Smooth muscle cell (in vitro differentiated cells): ENCODE measurements around the gene UTP4. TPM values are rescaled to one million over a fixed set of nuclear protein-coding genes. Genes with fewer than 3 reads are reported as not detected.

Experiments used
- DNase-seq: peaks from one replicate; lab custom pipeline; 2025; ENCODE audit not compliant: unreplicated experiment; lab: John Stamatoyannopoulos, UW
- H2AFZ ChIP-seq: fragments of 200-600 bp; sonication (generic); 2 replicates; pipeline ENCODE4 v1.6.0; 2016; ENCODE audit warnings: antibody characterized with exemption, low read depth, mild to moderate bottlenecking
- H3F3A ChIP-seq: fragments of 200-600 bp; sonication (generic); 2 replicates; pipeline ENCODE4 v1.6.0; 2017; ENCODE audit warnings: antibody characterized with exemption, low read depth
- H3K27ac ChIP-seq: fragments of 200-600 bp; sonication (generic); 2 replicates; pipeline ENCODE4 v1.5.1; 2016; ENCODE audit warnings: low read depth, mild to moderate bottlenecking
- H3K27me3 ChIP-seq: fragments of 200-600 bp; sonication (generic); 2 replicates; pipeline ENCODE4 v1.6.1; 2016; ENCODE audit warnings: low read depth, mild to moderate bottlenecking
- H3K36me3 ChIP-seq: fragments of 200-600 bp; sonication (generic); 2 replicates; pipeline ENCODE4 v1.5.1; 2016; ENCODE audit warnings: low read depth
- H3K4me1 ChIP-seq: fragments of 200-600 bp; sonication (generic); 2 replicates; pipeline ENCODE4 v1.5.1; 2016; ENCODE audit warnings: low read depth
- H3K4me2 ChIP-seq: fragments of 200-600 bp; sonication (generic); 2 replicates; pipeline ENCODE4 v1.6.0; 2016; ENCODE audit warnings: mild to moderate bottlenecking
- H3K4me3 ChIP-seq: fragments of 200-600 bp; sonication (generic); 2 replicates; pipeline ENCODE4 v1.5.1; 2016; ENCODE audit warnings: mild to moderate bottlenecking
- H3K79me2 ChIP-seq: fragments of 200-600 bp; sonication (generic); 2 replicates; pipeline ENCODE4 v1.6.0; 2016; ENCODE audit warnings: low read depth, mild to moderate bottlenecking
- H3K9ac ChIP-seq: fragments of 200-600 bp; sonication (generic); 2 replicates; pipeline ENCODE4 v1.6.0; 2016; ENCODE audit warnings: low read depth
- H3K9me3 ChIP-seq: fragments of 200-600 bp; sonication (generic); replicated peaks from 2 replicates; pipeline ENCODE4 v1.5.1; 2016; ENCODE audit warnings: low read depth
- H4K20me1 ChIP-seq: fragments of 200-600 bp; sonication (generic); 2 replicates; pipeline ENCODE4 v1.6.0; 2016; ENCODE audit warnings: low read depth
- WGBS: methylation state at CpG from one replicate; pipeline ENCODE4 v1.1.7; 2016; ENCODE audit warnings: low lambda C conversion rate; 5-methylcytosine and 5-hydroxymethylcytosine counted together
- polyA plus RNA-seq: library from polyadenylated mRNA; unstranded; fragments of >200 nt; fragmentation: Nextera tagmentation; extraction: Ambion mirVana; gene quantifications from 2 replicates; pipeline ENCODE4 v1.2.1, GENCODE V29; 2016
- total RNA-seq: library from RNA; depleted of rRNA; stranded (reverse); fragments of >200 nt; gene quantifications from 2 replicates; pipeline ENCODE4 v1.2.3, GENCODE V29; 2014
- TF ChIP-seq, protein P1 (sequence below): fragments of 200-600 bp; sonication (generic); IDR thresholded peaks from 2 replicates; pipeline ENCODE4 v1.5.1; 2017; ENCODE audit warnings: borderline replicate concordance, mild to moderate bottlenecking, antibody characterized with exemption; ENCODE audit not compliant: insufficient read depth, poor library complexity, severe bottlenecking

Gene UTP4
- 13.8 and 20.4 TPM in 2 replicates for total RNA-seq
- polyA plus RNA-seq, result 29.0 and 32.8 TPM in 2 replicates

DNA sequence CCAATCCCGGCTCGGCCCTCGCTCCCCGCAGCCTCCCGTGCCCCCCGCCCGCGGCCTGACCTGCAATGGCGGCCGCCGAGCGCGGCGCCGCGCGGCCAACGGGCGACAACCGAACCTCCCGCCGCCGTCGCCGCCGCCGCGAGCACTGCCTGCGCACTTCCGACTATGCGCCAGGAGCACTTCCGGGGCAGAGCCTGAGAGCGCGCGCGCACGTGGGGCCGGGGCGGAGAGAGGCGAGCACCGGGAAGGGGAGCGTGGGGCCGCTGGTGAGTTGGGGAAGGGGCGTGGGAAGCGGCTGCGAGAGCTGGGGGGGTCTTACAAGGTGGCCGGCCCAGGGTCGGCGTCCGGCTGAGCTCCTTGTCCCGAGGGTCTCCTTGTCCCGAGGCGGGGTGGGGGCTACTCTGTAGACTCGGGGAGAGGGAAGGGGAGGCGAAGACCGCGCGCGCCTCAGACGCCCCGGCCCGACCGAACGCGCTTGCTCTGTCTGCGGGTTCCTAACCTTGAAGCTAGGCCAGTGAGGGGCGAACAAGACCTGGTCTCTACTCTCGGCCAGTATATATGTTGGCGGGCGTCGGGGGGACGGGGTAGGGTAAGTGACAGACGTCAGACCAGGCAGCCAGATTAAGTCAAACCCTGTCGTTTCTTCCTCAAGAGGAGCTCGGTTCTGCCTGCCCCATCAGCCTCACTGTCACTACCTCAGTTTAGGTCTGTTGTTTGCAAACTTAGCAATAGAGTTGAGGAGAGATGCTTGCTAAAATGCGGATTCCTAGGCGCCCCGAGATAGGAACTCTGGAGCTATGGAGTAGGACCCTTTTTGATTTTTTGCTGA, at the start of gene UTP4, which contains the start of gene CHTF8:
TSS of gene UTP4 (plus strand) at position 226 of the 829 bp plus-strand sequence. CDS start 811 bp downstream, outside the sequence.
TSS of gene CHTF8 (minus strand) at position 165 of the 829 bp plus-strand sequence. CDS start 11,130 bp downstream, outside the sequence.
- Histone ChIP-seq H3F3A (no peaks in the 10 kb centered on the region), H3K9me3 (no peaks in the 10 kb centered on the region), H3K4me2 (peak within 1 kb of the TSS; percentile 90), H3K27me3 (no peaks in the 10 kb centered on the region), H3K4me3 (peak within 1 kb of the TSS; percentile 96), H3K36me3 (no peaks in the 10 kb centered on the region), H3K9ac (peak within 1 kb of the TSS; percentile 86), H3K4me1 (peaks cover 19% of the 10 kb centered on the region), H2AFZ (peak within 1 kb of the TSS; percentile 87), H3K27ac (peak within 1 kb of the TSS; percentile 83), H3K79me2 (peaks cover 87% of the 10 kb centered on the region), H4K20me1 (peaks cover 45% of the 10 kb centered on the region)
- WGBS, result under 1% methylated on average over 53 of the region's 78 CpGs
- DNase-seq, result peak; percentile 82
- TF ChIP-seq, protein P1, sequence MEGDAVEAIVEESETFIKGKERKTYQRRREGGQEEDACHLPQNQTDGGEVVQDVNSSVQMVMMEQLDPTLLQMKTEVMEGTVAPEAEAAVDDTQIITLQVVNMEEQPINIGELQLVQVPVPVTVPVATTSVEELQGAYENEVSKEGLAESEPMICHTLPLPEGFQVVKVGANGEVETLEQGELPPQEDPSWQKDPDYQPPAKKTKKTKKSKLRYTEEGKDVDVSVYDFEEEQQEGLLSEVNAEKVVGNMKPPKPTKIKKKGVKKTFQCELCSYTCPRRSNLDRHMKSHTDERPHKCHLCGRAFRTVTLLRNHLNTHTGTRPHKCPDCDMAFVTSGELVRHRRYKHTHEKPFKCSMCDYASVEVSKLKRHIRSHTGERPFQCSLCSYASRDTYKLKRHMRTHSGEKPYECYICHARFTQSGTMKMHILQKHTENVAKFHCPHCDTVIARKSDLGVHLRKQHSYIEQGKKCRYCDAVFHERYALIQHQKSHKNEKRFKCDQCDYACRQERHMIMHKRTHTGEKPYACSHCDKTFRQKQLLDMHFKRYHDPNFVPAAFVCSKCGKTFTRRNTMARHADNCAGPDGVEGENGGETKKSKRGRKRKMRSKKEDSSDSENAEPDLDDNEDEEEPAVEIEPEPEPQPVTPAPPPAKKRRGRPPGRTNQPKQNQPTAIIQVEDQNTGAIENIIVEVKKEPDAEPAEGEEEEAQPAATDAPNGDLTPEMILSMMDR, result no peak

DNA sequence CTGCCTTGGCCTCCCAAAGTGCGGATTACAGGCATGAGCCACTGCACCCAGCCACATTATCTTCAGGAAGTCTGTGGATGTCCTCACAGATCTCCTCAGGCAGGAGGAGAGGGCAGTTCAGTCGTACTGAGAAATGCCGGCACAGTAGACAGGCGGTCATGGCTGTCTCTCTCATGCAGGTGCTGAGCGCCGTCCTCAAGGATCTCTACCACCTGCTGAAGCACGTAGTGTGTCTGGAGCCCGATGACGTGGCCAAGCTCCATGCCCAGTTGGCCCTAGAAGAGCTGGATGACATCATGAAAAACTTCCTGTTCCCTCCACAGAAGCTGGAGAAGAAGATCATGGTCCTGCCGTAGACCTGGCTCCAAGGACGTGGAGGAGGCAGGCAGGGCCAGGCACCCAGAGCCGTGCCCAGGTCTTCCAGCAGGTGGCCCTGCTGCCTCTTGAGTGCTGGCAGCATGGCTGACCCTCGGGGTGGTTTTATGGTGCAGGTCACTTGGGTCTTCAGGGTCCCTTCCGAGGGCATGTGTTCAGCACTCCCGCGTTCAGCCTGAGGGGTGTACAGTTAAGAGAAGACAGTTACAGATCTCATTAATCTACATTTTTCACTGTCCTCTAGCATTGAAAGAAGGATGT, 49.0 kb upstream of the UTP4 start:
- no peaks in the 10 kb centered on the region for H3K27me3 ChIP-seq
- H3K9me3 ChIP-seq, result no peaks in the 10 kb centered on the region
- H2AFZ ChIP-seq, result no peak overlapping the region
- TF ChIP-seq, protein P1, result no peak
- DNase-seq, result no peak
- WGBS, result 95% methylated on average over 16 of the region's 16 CpGs
- no peaks in the 10 kb centered on the region for H3K79me2 ChIP-seq
- H3K4me3 ChIP-seq, result no peak overlapping the region
- H3F3A ChIP-seq, result no peaks in the 10 kb centered on the region
- H3K4me2 ChIP-seq, result no peak overlapping the region
- no peak overlapping the region for H3K27ac ChIP-seq
- H3K4me1 ChIP-seq, result peaks cover 5% of the 10 kb centered on the region
- no peaks in the 10 kb centered on the region for H4K20me1 ChIP-seq
- no peak overlapping the region for H3K9ac ChIP-seq
- no peaks in the 10 kb centered on the region for H3K36me3 ChIP-seq

DNA sequence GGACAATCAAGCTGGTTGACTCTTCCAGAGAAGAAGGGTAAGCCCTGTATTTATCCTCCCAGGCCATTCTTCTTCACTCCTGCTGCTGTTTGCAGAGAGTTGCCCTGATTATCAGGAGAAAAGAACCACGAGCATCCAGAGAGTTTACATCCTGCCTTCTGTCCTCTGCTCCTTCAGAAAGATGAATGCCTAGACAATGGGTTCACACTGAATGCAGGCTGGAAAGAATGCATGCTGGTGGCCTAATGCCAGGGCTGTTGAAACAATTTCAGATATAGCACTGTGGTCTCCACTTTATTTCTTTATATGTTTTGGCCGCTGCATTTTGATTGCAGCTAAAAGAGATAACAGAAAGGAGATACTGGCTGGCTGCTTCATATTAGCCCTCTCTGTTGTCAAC, 48.2 kb upstream of the UTP4 start:
- WGBS, result 72% methylated on average over 2 of the region's 2 CpGs
- Histone ChIP-seq H3K4me1 (peaks cover 11% of the 10 kb centered on the region), H3K4me3 (no peak overlapping the region), H2AFZ (no peak overlapping the region), H4K20me1 (no peaks in the 10 kb centered on the region), H3K79me2 (no peaks in the 10 kb centered on the region), H3K4me2 (no peak overlapping the region), H3K9me3 (no peaks in the 10 kb centered on the region), H3K27ac (no peak overlapping the region), H3K27me3 (no peaks in the 10 kb centered on the region), H3K36me3 (no peaks in the 10 kb centered on the region), H3K9ac (no peak overlapping the region), H3F3A (no peaks in the 10 kb centered on the region)
- TF ChIP-seq, protein P1, result no peak
- no peak for DNase-seq
